ENCODE data around the gene SS18L1.

SS18L1 gene

DNA sequence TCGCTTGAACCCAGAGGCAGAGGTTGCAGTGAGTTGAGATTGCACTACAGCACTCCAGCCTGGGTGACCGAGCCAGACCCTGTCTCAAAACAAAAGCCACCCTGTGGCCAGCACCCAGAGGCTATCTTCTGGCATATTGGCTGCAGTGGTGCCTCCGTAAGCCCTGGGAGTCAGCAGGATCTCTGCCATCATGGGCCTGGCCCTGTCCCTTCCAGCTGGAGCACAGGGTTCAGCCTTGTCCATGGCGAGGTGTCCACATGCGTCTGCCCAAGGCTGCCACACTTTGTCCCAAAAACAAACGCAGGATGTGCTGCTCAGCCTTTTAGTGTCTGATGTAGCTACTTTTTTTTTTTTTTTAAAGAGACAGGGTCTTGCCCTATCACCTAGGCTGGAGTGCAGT lies 23.9 kb downstream of the SS18L1 start:
- Histone ChIP-seq H3K9me3 (ENCODE audit: control insufficient read depth, insufficient read depth, low read length) (no peaks in the 10 kb centered on the region), H3K9ac (ENCODE audit: low read depth, low read length) (no peak overlapping the region), H3K36me3 (ENCODE audit: control insufficient read depth, insufficient read depth, low read length) (peaks cover 70% of the 10 kb centered on the region), H3K27ac (ENCODE audit: low read depth, low read length) (no peak overlapping the region), H3K4me1 (ENCODE audit: control insufficient read depth, insufficient read depth, low read length) (no peaks in the 10 kb centered on the region), H3K4me3 (ENCODE audit: low read depth, low read length) (no peak overlapping the region), H3K27me3 (ENCODE audit: control insufficient read depth, insufficient read depth, low read length) (no peaks in the 10 kb centered on the region)

DNA sequence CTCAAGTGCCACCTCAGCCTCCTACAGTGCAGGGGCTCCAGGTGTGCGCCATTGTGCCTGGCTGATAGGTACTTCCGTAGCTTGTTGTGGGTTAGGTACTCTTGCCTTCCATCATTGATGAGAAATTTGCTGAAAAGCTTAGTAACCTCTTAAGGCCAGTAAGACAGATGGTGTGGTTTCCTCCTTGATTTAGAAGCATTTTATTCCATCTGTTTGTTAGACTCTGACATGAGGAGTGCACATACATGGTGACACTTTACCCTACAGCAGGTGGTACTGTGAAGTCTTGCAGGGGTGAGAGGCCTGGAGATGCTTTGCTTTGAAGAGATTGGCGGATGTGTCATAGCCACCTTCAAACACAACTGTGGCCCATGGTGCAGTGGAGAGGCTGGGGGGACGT lies 24.5 kb downstream of the SS18L1 start:
- H3K4me1 ChIP-seq (ENCODE audit: control insufficient read depth, insufficient read depth, low read length): no peaks in the 10 kb centered on the region
- H3K36me3 ChIP-seq (ENCODE audit: control insufficient read depth, insufficient read depth, low read length): peaks cover 68% of the 10 kb centered on the region
- H3K9ac ChIP-seq (ENCODE audit: low read depth, low read length): no peak overlapping the region
- H3K27me3 ChIP-seq (ENCODE audit: control insufficient read depth, insufficient read depth, low read length): no peaks in the 10 kb centered on the region
- no peaks in the 10 kb centered on the region for H3K9me3 ChIP-seq (ENCODE audit: control insufficient read depth, insufficient read depth, low read length)
- no peak overlapping the region for H3K4me3 ChIP-seq (ENCODE audit: low read depth, low read length)
- no peak overlapping the region for H3K27ac ChIP-seq (ENCODE audit: low read depth, low read length)

DNA sequence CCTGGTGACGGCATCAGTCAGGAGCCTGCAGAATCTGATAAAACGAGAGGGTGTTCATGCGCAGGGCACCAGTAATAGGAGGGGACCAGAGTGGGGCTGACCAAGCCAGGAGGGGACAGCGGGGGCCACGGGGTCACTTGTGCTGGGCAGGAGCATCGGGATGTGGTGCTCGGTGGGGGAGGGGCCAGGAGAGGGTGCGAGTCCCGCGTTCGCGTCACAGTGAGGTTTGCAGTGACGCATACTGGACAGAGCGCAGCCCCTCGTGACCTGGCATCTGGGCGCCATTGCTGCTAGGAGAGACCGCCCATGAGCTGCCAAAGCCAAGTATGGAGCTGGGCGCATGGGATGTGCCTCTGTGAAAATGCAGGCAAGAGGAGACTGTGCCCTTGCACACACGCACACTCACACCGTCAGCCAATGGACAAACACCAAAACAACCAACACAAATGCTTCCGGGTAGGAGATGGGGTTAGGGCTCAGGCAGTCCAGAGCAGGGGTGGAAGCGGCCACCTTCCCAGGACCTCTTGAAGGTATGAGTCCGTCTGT lies 25.4 kb downstream of the SS18L1 start:
- Histone ChIP-seq H3K9me3 (ENCODE audit: control insufficient read depth, insufficient read depth, low read length) (no peaks in the 10 kb centered on the region), H3K27me3 (ENCODE audit: control insufficient read depth, insufficient read depth, low read length) (no peaks in the 10 kb centered on the region), H3K36me3 (ENCODE audit: control insufficient read depth, insufficient read depth, low read length) (peaks cover 66% of the 10 kb centered on the region), H3K4me1 (ENCODE audit: control insufficient read depth, insufficient read depth, low read length) (no peaks in the 10 kb centered on the region), H3K27ac (ENCODE audit: low read depth, low read length) (no peak overlapping the region), H3K9ac (ENCODE audit: low read depth, low read length) (no peak overlapping the region), H3K4me3 (ENCODE audit: low read depth, low read length) (no peak overlapping the region)

DNA sequence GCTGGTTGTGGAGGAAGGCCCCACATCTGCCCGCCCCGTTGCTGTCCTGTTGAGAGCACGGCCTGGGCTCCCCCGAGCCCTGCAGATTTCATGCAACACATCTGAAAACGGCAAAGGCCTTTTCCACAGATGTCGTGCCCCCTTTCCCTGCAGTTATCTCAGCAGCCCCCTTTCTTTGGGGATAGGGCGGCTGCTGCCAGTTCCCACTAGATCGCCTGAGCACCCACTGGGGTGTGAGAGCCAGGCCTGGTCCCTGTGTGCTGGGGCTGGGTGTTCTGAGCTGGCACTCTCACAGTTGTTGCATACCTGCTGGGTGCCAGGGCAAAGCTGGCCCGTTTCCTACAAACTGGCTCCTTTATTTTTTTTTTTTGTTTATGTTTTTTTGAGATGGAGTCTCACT lies 27.0 kb downstream of the SS18L1 start:
- no peak overlapping the region for H3K27ac ChIP-seq (ENCODE audit: low read depth, low read length)
- no peaks in the 10 kb centered on the region for H3K4me1 ChIP-seq (ENCODE audit: control insufficient read depth, insufficient read depth, low read length)
- H3K9ac ChIP-seq (ENCODE audit: low read depth, low read length): no peak overlapping the region
- H3K27me3 ChIP-seq (ENCODE audit: control insufficient read depth, insufficient read depth, low read length): no peaks in the 10 kb centered on the region
- no peak overlapping the region for H3K4me3 ChIP-seq (ENCODE audit: low read depth, low read length)
- H3K36me3 ChIP-seq (ENCODE audit: control insufficient read depth, insufficient read depth, low read length): peaks cover 64% of the 10 kb centered on the region
- H3K9me3 ChIP-seq (ENCODE audit: control insufficient read depth, insufficient read depth, low read length): no peaks in the 10 kb centered on the region

DNA sequence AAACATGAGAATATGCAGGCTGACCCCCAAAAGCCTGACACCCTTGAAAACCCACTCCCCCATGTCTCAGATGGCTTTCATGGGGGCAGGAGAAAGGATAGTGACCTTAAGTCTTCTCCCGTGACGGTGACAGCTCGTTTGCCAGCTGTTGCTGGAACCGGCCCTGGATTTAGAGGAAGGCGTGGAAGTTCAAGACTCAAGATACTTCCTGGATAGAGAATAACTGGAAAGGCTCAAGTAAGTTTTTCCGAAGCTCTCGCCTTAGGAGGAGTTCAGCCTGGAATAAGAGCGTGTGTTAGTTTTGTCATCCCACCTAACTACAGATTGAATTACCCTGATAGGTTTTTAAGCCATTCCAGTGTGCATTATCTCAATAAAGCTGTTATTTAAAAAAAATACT lies 27.7 kb downstream of the SS18L1 start:
- H3K4me3 ChIP-seq (ENCODE audit: low read depth, low read length): no peak overlapping the region
- H3K36me3 ChIP-seq (ENCODE audit: control insufficient read depth, insufficient read depth, low read length): peaks cover 64% of the 10 kb centered on the region
- no peaks in the 10 kb centered on the region for H3K4me1 ChIP-seq (ENCODE audit: control insufficient read depth, insufficient read depth, low read length)

DNA sequence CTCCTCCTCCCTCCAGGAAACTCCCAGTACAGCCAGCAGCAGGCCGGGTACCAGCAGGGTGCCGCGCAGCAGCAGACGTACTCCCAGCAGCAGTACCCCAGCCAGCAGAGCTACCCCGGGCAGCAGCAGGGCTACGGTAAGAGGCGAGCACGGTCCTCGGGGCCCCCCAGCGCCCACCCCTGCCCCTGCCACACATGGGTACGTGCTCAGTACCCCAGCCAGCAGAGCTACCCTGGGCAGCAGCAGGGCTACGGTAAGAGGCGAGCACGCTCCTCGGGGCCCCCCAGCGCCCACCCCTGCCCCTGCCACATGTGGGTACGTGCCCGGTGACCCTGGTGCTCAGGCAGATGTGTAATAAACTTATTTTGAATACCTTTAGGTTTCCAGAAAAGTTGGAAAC lies 29.1 kb downstream of the SS18L1 start:
- H3K9ac ChIP-seq (ENCODE audit: low read depth, low read length): no peak overlapping the region
- no peaks in the 10 kb centered on the region for H3K27me3 ChIP-seq (ENCODE audit: control insufficient read depth, insufficient read depth, low read length)
- H3K27ac ChIP-seq (ENCODE audit: low read depth, low read length): no peak overlapping the region
- peaks cover 67% of the 10 kb centered on the region for H3K36me3 ChIP-seq (ENCODE audit: control insufficient read depth, insufficient read depth, low read length)
- no peaks in the 10 kb centered on the region for H3K4me1 ChIP-seq (ENCODE audit: control insufficient read depth, insufficient read depth, low read length)
- no peaks in the 10 kb centered on the region for H3K9me3 ChIP-seq (ENCODE audit: control insufficient read depth, insufficient read depth, low read length)
- no peak overlapping the region for H3K4me3 ChIP-seq (ENCODE audit: low read depth, low read length)

More for the DNA sequence above, 27.7 kb downstream of the SS18L1 start:
- Histone ChIP-seq H3K9ac (ENCODE audit: low read depth, low read length) (no peak overlapping the region), H3K9me3 (ENCODE audit: control insufficient read depth, insufficient read depth, low read length) (no peaks in the 10 kb centered on the region), H3K27ac (ENCODE audit: low read depth, low read length) (no peak overlapping the region), H3K27me3 (ENCODE audit: control insufficient read depth, insufficient read depth, low read length) (no peaks in the 10 kb centered on the region)

DNA sequence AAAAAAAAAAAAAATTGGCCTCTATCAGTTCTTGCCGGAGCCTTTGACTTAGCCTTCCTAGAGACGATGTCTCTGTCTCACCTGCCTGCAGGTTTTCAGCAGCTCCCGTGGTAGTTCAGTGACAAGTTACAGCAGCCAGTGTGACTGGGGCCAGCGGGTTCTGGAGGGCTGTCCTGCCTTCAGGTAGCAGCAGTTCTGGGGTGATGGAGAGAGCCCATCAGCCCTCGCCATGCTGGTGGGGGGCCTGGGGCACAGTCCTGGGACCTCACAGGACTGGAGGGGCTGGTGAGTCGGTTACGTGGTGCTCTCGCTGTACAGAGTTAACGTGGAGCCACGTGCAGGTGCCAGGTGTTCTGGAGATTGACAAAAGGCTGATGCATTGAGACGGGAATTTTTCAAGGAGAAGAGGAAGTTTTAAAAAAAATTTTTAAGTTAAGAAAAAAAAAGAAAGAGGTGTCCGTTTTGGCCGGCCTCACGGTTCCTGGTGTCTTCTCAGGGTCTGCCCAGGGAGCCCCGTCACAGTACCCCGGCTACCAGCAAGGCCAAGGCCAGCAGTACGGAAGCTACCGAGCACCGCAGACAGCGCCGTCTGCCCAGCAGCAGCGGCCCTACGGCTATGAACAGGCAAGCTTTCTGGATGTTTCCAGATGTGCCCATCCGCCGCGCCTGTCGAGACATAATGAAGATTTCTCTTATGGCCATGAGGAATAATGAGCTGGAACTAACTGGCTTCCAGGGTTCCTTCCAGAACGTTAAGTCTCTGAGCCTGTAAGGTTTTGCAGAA lies 30.6 kb downstream of the SS18L1 start:
- H3K4me3 ChIP-seq (ENCODE audit: low read depth, low read length): no peak overlapping the region
- peaks cover 61% of the 10 kb centered on the region for H3K36me3 ChIP-seq (ENCODE audit: control insufficient read depth, insufficient read depth, low read length)
- no peaks in the 10 kb centered on the region for H3K9me3 ChIP-seq (ENCODE audit: control insufficient read depth, insufficient read depth, low read length)
- no peak overlapping the region for H3K9ac ChIP-seq (ENCODE audit: low read depth, low read length)
- no peak overlapping the region for H3K27ac ChIP-seq (ENCODE audit: low read depth, low read length)
- no peaks in the 10 kb centered on the region for H3K27me3 ChIP-seq (ENCODE audit: control insufficient read depth, insufficient read depth, low read length)
- no peaks in the 10 kb centered on the region for H3K4me1 ChIP-seq (ENCODE audit: control insufficient read depth, insufficient read depth, low read length)

DNA sequence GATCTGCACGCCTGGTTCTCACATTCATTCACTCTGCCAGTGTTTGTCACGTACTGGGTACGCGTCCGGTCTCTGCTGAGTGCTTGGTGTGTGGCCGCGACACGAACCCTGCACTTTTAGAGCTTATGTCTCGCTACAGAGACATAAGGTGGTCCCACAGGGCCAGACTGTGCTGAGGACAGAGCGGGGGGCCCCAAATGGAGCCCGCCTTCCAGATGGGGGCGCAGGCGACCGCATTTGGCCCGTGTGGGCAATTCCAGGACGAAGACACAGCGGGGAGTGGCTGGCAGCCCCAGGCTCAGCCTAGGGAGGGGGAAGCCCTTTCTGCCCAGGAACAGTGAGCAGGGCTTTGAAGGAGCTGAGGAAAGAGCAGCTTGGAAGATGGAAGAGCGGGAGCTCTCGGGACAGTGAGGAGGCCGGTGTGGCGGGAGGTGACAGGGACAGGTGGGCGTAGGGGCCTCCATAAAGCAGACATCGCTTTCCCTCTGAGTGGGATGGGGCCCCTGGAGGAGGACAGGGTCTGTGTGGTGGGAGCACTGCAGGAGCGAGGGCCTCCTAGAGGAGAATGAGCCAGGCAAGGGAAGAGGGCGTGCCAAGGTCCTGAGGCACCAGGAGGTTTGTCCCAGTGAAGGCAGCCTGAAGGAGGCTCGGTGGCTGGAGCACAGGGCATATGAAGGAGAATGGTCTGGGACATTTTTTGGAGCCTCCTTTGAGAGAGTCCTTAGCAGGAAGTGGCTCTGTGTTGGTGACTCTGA lies 31.5 kb downstream of the SS18L1 start:
- no peak overlapping the region for H3K9ac ChIP-seq (ENCODE audit: low read depth, low read length)
- H3K9me3 ChIP-seq (ENCODE audit: control insufficient read depth, insufficient read depth, low read length): no peaks in the 10 kb centered on the region
- peaks cover 61% of the 10 kb centered on the region for H3K36me3 ChIP-seq (ENCODE audit: control insufficient read depth, insufficient read depth, low read length)

DNA sequence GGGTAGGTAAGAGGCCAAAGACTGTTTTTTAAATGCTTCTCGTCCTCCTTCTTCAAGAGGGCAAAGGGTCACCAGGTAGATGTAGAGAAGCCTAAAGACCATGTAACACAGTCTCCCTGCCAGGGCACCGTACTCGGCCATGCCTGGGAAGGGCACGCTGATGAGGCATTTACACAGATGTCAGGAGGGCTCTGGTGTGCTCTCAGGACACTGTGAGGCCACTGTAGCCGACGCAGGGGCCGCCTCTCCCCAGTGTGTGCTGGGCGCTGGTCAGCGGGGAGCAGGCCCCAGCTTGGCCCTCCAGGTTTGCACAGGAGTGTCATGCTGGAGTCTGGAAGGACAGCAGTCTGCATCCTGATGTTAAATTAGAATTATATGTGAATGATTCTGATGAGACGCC lies 32.1 kb downstream of the SS18L1 start:
- Histone ChIP-seq H3K9me3 (ENCODE audit: control insufficient read depth, insufficient read depth, low read length) (no peaks in the 10 kb centered on the region), H3K27me3 (ENCODE audit: control insufficient read depth, insufficient read depth, low read length) (no peaks in the 10 kb centered on the region), H3K36me3 (ENCODE audit: control insufficient read depth, insufficient read depth, low read length) (peaks cover 64% of the 10 kb centered on the region), H3K9ac (ENCODE audit: low read depth, low read length) (no peak overlapping the region), H3K27ac (ENCODE audit: low read depth, low read length) (no peak overlapping the region), H3K4me3 (ENCODE audit: low read depth, low read length) (no peak overlapping the region), H3K4me1 (ENCODE audit: control insufficient read depth, insufficient read depth, low read length) (no peaks in the 10 kb centered on the region)

More for the DNA sequence above, 31.5 kb downstream of the SS18L1 start:
- no peaks in the 10 kb centered on the region for H3K27me3 ChIP-seq (ENCODE audit: control insufficient read depth, insufficient read depth, low read length)
- H3K4me3 ChIP-seq (ENCODE audit: low read depth, low read length): no peak overlapping the region
- no peaks in the 10 kb centered on the region for H3K4me1 ChIP-seq (ENCODE audit: control insufficient read depth, insufficient read depth, low read length)
- no peak overlapping the region for H3K27ac ChIP-seq (ENCODE audit: low read depth, low read length)

DNA sequence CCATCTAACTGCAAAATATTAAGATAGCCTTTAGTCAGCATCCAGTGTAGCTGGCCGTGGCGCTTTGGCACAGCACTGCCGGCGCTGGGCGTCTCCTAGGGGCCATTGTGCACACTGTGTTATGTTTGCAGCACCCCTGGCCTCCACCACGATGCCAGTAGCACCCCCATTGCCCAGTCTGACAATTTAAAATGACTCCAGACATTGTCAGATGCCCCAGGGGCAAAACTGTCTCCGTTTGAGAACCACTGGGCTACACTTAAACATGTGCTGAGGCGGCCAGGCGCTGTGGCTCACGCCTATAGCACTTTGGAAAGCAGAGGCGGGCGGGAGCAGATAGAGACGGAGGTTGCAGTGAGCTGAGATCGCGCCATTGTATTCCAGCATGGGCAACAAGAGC lies 33.3 kb downstream of the SS18L1 start:
- H3K36me3 ChIP-seq (ENCODE audit: control insufficient read depth, insufficient read depth, low read length): peaks cover 67% of the 10 kb centered on the region

DNA sequence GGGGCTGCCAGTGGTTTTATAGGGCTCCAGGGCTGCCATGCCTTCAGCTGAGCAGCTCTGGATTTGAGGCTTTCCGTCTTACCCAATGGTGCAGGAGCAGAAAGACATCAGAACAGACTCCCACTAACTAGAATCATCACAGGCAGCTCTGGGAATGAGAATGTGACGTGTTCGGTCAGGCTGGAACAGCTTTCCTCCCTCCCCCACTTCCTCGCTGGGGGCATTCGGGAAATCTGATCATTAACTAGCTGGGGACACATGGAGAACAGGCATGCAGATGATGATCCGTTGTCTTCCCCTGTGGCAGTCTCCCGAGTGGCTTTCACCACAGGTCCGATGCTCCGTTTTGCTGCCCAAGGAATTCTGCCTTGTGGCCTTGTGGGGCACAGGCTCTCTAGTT lies 33.7 kb downstream of the SS18L1 start:
- no peaks in the 10 kb centered on the region for H3K9me3 ChIP-seq (ENCODE audit: control insufficient read depth, insufficient read depth, low read length)
- H3K27me3 ChIP-seq (ENCODE audit: control insufficient read depth, insufficient read depth, low read length): no peaks in the 10 kb centered on the region
- H3K36me3 ChIP-seq (ENCODE audit: control insufficient read depth, insufficient read depth, low read length): peaks cover 64% of the 10 kb centered on the region
- H3K4me1 ChIP-seq (ENCODE audit: control insufficient read depth, insufficient read depth, low read length): peaks cover 6% of the 10 kb centered on the region
- H3K4me3 ChIP-seq (ENCODE audit: low read depth, low read length): no peak overlapping the region
- no peak overlapping the region for H3K9ac ChIP-seq (ENCODE audit: low read depth, low read length)
- no peak overlapping the region for H3K27ac ChIP-seq (ENCODE audit: low read depth, low read length)

More for the DNA sequence above, 33.3 kb downstream of the SS18L1 start:
- no peak overlapping the region for H3K9ac ChIP-seq (ENCODE audit: low read depth, low read length)
- peaks cover 3% of the 10 kb centered on the region for H3K4me1 ChIP-seq (ENCODE audit: control insufficient read depth, insufficient read depth, low read length)
- H3K27ac ChIP-seq (ENCODE audit: low read depth, low read length): no peak overlapping the region
- H3K9me3 ChIP-seq (ENCODE audit: control insufficient read depth, insufficient read depth, low read length): no peaks in the 10 kb centered on the region
- H3K4me3 ChIP-seq (ENCODE audit: low read depth, low read length): no peak overlapping the region
- H3K27me3 ChIP-seq (ENCODE audit: control insufficient read depth, insufficient read depth, low read length): no peaks in the 10 kb centered on the region

All from HUES48 (cell line).